HG03108 (cell line): ENCODE data around the gene KAZN.
"Not testable (repeated sequence)": the region's sequence is repeated elsewhere in the genome, so short reads cannot be mapped to it uniquely, and the experiment has no call there.

Experiments used
- ATAC-seq: cut with Tn5 transposase; IDR thresholded peaks from one replicate; pipeline ENCODE4 v1.9.1; 2021; ENCODE audit warnings: moderate library complexity; ENCODE audit not compliant: unreplicated experiment

The KAZN gene

DNA sequence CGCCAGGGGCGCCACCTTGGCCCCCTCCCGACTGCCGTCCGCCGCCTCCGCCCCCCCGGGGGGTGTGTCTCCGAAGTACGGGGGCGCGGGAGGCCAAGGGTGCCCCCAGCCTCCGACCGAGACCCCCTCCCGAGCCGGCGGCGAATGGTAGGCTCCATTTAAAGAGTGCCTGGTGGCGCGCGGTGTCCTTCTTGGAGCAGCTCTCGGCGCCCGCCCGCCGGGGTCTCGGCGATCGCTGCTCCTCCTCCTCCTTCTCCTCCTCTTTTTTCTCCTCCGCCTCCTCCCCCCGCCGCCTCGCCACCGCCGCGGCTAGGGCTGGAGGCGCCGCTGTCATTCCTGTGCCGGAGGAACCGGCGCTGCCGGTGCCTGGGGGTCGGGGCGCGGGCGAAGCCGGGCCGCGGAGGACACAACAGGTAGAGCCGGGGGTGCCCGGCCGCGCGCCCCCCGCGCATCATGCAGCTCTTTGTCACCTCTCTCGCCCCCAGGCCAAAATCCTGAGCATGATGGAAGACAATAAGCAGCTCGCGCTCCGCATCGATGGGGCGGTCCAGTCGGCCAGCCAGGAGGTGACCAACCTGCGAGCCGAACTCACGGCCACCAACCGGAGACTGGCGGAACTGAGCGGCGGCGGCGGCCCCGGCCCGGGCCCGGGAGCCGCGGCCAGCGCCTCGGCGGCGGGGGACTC lies at the start of gene KAZN:
Gene KAZN, plus strand, starts transcription at position 188 of the 685 bp plus-strand sequence.
- ATAC-seq: no peak

DNA sequence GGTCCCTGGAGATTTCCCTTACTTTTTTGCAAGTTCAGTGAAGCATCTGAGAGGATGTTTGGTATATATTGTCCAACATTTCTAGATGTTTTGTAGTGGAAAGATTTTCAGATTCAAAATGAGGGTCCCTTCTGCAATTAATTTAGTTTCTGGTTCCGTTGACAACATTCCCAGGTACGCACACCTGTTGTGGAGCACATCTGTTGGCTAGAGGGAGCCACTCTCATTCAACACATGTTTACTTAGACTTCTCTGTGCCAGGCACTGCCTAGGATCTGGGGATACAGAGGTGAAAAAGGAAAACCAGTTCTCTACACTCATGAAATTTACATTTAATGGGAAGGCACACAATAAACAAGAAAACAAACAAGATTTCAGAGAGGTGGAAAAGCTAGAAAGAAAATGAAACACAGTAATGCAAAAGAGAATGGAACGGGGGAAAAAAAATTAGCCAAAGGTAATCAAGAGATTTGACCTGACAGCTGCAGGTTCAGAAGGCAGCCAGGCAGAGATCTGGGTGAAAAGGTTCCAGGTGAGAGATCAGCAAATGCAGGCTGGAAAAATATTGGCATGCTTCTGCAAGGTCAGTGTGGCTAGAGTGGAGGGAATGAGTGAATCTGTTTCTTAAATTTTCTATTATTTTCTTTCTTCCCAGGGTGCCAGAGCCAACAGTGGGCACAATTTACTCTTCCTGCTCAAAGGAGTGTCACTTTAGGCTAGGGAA lies 48.4 kb upstream of the KAZN start:
- ATAC-seq: no peak

DNA sequence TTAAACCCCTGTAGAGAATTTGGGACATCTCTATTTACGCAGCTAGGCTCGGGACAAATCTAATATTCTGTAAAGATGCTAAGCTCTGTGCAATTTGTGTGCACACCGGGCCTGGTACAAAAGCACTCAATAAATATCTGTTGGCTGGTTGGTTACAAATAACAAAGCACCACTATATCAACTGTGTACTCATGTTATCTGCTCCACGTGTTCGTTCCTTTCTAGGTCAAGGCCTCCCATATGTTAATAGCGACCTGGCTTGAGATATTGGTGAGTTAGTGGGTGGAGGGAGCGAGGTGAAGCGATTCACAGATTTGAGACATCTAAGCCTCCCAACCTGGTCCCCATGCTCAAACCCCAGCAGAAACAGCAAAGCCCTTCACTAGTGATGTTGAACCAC lies 47.1 kb upstream of the KAZN start:
- no peak for ATAC-seq

DNA sequence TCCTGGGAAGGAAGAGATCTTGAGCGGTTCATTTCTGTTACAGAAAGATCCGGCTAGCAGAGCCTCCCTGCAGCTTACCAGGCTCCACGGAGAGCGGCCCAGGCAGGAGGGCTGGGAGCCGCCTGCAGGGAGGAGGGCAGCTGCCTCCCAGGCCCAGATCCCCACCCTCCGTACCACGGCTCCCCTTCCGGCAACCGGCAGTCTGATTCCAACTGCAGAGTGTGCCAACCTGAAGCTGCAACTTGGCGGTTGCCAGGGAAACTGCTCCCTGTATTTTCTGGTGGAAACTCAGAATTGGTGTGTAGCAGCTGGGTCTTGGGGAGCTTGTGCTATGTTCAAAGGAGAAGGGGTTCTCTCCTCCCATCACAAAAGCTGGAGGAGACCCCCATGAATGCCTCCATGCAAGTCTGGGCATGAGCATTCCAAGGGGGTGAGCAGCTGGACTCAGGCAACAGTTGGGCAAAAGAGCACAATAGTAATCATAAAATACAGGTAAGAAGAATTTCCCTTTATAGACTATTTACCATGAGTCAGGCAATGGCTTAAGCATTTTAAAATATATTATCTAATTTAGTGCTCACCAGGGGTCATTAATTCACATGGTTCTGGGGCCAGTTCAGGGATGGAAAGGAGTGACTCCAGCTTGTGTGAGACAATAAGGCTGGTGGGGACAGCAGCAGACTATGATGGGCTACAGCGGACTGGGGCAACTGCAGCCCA lies 46.1 kb upstream of the KAZN start:
- ATAC-seq: no peak

DNA sequence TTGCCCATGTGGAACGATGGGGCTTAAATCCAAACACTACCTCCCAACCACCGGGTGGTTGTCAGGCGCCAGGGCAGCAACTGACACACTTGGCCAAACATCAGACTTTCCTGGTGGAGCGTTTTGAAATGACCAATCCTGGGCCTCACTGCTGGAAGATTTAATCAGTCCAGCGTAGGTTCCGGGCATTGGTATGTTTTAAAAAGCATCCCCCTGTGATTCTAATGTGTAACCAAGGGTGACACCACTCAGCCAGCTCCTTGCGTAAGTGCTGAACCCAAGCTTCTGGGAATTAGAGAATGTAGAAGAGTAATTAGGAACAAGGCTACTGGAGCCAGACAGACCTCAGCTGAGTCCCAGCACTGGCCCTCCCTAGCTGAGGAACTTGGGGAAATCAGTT lies 44.8 kb upstream of the KAZN start:
- no peak for ATAC-seq

DNA sequence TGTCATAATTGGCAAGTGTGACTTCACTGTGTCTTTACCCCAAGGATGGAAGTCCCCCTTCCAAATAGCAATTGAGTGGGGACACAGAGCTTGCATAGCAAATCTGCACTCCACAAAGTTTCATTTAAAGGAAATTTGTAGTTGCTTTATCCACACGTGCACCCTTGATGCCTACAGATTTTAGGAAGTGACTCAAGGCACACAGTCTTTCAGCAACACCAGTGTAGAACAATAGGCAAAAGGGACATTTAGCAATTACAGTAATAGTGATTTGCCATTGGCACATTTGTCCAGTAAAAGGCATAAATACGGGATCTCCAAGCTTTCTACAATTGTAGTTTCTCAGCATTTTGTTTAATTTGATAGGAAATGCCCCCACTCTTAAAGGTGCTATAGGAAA lies 43.4 kb upstream of the KAZN start:
- ATAC-seq: no peak

DNA sequence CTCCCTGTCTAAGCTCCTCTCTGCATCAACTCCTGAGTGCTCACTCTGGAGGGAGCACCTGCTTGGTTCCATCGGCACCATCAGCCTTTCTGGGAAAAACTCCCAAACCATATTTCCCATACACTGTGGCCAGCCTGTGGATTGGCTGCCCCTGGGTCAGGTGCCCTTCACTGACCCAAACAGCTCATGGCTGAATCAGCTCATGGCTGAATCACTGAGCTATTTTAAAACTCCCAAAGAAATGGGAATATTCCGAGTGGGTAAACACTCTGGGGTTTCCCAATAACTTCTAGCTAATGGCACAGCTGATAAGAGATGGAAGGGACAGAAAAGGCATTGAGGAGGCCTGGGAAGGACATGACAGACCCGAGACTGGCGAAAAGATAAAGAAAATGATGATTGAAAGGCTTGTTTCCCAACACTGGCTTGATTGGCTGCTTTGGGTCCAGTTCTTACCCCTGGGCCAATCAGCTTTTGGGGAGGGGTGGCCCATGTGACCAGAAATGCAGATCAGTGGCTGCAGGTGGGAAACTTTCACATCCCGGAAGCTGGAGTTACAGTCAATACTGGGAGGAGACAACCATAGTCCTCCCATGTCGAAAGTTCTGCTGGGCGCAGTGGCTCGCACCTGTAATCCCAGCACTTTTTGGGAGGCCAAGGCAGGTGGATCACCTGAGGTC lies 37.3 kb upstream of the KAZN start:
- ATAC-seq: no peak

DNA sequence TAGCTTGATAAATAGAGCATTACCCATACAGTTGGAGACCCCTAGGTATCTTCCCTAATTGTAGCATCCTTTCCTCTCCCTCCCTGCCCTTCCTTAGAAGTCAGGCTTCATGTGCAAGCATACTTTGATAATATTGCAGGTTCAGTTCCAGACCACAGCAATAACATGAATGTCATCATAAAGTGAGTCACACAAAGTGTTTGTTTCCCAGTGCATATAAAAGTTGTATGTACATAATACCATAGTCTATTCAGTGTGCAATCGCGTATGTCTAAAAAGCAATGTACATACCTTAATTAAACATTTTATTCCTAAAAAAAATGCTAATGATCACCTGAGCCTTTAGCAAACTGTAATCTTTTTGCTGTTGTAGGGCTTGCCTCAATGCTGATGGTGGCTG lies 33.4 kb upstream of the KAZN start:
- ATAC-seq: no peak

DNA sequence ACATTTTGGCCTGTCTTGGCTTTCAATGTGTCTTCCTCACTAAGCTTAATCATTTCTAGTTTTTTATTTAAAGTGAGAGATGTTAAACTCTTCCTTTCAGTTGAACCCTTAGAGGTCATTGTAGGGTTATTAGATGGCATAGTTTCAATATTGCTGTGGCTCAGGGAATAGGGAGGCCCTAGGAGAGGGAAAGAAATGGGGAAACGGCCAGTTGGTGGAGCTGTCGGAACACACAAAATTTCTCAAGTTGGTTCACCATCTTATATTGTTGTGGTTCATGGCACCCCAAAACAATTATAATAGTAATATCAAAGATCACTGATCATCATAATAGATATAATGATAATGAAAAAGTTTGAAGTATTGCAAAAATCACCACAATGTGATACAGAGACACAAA lies 31.4 kb upstream of the KAZN start:
- no peak for ATAC-seq

DNA sequence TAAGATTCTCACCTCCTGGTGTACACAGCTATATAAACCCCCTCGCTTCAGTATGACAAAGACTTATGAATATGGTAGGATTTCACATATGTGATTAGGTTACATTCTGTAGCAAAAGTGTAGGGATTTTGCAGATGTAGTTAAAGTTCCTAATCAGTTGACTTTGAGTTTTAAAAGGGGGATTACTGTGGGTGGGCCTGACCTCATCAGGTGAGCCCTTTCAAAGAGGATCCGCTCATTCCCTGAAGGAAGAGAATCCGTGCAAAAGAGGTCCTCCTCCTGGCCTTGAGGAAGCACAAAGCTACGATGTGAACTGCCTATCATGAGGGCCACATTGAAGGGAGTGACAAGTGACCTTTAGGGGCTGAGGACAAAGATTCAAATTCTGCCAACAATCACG lies 30.6 kb upstream of the KAZN start:
- ATAC-seq: no peak

DNA sequence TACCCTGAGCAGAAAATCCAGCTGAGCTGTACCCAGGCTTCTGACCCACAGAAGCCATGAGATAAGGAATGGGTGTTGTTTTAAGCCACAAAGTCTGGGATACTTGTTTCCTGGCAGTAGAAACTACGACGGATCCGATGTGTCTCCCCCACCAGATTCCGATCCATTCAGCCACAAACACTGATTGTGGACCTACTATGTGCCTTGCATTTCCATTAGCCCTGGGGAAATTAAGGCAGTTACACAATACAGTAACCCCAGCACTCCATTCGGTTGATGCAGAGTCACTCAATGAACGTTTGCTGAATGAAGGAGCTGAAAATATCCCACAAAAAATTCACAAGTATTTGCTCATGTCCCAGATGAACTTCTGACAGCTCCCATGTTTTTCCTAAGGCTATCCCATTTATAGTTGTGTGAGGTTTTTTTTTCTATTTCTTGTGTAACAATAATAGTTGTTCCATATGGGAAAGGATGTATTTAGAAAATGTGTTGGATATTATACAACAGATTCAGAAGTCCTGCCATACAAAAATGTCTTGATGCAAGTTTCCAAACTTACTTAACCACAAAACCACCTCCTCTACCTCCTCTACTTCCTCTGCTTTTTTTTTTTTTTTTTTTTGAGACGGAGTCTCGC lies 29.6 kb upstream of the KAZN start:
- no peak for ATAC-seq

DNA sequence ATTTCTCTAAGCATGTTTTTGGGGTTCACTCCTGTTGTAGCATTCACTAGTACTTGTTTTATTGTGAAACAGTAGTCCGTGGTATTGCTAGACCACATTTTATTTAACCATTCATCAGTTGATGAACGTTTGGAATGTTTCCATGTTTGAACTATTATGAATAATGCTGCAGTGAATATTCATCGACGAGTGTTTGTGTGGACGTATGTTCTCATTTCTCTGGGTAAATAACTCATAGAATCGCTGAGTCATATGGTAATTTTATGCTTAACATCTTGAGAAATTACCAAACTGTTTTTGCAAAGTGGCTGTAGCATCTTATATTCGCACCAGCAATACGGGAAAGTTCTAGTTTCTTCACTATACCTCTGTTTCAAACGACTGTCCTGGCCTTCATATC lies 28.0 kb upstream of the KAZN start:
- no peak for ATAC-seq

DNA sequence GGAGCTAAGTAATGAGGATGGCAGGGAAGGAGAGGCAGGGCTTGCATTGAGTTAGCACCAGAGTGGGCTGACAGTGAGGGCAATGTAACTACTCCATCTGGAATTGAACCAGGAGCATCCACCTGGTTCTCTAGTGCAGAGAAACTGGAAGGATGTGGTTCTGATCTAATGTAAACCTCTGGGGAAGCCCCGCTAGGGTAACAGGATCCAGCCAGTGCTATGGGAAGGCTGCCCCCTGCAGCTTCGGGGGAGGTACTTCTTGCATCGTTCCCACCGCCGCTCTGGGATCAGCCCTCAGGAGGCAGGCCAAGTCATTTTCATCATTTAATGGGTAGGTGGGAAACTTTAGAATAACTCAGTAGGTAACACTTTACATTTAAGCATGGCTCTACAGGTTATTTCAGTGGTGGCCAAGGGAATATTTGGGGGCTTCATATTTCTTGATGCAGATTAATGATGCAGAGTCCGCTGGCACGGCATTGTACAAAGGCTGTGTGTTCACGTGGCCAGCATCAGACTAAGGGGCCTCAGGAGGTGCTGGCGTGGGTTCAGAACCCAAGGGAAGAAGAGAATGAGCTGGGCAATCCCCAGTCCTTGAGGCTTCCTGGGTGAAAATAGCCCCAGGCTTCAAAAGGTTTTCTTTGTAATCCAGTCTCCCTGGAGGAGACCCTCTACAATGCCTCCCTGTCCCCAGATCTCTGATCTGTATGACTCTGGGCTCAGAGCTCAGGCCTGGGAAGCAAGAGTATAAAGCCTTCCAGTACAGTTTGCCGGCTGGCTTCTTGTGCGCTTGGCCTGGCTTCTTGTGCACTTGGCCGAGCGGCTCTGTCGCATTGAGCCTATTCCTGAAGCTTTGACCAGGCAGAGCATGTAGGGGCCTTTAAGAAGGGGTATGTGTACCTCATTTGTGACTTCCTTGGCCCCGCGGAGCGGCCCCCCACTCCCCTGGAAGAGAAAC lies 26.4 kb upstream of the KAZN start:
- no peak for ATAC-seq

DNA sequence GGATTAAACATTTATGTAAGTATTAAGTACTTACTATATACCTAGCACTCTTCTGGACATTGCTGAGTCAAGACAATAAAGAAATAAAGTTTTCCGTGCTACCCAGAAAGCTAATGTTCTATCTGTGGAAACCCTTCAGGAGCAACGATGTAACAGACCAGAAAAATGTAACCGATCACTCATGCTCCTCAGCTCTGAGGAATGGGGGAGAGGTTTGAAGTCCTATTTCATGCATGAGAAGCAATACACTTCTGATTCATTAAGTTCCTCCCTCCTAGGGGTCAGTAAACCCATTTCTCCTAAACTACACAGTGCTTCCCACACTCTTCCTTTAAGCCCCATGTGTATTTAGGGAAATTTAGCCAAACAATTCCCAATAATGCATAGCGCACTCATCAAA lies 25.6 kb upstream of the KAZN start:
- no peak for ATAC-seq

DNA sequence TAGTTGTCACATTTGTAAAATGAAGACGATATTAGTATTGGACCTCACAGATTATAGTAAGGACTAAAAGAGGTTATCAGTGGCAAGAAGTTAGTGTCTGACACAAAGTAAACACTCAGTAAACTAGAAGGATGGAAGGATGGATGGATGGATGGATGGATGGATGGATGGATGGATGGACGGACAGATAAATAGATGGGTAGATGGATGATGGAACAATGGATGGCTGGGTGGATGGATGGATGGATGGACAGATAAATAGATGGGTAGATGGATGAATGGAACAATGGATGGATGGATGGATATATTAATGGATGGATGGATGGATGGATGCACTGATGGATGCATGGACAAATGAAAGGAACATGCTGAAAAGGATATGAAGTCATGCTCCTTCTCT lies 22.3 kb upstream of the KAZN start:
- no peak for ATAC-seq

DNA sequence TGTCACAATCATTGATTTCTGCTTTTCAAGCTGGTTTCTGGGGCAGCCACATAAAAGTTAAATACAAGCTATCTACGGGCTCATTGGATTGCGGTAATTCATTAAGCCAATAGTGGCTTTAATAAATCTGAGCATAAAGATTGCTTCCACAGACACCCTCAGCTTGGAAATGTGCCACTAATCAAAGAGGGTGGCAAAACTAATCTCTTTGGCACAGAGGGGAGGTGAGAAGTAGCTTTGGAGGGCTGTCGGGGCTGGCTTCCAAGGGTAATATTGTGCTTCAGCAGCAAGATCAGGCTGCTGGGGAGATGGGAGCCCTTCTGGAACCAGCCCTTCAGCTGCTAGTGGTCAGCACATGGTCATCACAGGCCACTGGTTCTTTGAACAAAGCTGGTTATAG lies 21.2 kb upstream of the KAZN start:
- no peak for ATAC-seq

DNA sequence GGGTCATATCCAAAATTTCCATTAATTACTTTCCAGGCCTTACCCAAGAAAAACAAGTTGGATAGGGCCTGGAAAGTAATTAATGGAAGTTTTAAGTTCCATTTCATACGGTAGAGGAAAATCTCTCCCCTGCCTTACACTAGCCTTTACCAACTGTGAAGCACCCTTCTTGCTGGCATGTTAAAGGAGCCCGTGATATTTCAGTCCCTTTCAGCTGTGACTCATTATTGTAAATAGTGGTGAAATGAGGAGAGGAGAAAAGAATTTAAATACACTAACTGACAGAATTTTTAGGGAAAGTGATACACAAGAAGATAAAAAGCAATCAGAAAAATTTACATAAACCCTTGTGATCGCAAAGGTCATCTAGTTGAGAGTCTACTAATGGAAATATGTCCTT lies 20.3 kb upstream of the KAZN start:
- ATAC-seq: no peak

DNA sequence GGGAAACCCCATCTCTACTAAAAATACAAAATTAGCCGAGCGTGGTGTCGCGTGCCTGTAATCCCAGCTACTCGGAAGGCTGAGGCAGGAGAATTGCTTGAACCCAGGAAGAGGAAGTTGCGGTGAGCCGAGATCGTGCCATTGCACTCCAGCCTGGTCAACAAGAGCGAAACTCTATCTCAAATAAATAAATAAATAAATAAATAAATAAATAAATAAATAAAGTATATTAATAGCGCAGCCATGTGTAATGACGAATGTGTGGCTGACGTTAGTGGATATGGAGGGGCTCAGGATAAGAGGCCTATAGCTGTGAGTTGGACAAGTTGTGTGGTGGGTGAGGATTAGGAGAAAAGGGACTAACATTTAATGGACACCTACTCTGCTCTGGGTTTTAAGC lies 18.2 kb upstream of the KAZN start:
- not testable (repeated sequence) for ATAC-seq

DNA sequence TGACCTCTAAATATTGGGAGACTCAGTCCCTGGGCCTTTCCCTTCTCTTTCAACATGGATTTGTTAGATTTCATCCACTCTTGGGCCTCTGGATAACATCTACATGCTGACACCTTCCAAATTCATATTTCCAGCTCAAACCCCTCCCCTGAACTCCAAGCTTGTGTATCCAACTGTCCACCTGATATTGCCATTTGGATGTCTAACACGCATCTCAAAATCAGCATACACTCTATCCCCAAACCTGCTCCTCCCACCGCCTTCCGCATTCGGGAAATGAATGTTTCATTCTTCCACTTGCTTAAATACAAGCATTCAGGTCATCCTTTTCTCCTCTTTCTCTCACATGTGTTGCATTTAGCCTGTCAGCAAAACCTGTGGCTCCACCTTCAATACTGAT lies 17.5 kb upstream of the KAZN start:
- no peak for ATAC-seq

DNA sequence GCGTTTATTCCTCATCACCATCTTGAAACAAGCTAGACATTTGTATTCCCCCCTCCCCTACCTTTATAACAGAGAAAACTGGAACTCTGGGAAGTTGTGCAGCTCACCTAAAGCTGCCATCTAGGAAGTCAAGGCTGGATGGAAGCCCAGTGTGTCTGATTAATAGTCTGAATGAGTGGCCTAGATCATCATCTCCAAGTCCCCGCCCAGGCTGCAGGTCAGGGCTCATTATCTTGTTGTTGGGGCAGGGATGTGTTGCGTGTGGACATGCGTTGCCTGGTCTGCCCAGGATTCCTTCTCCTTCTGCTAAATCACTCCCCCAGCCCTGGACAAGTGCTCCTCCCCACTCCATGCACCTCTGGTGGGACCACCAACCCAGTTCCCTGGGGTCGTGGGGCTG lies 14.7 kb upstream of the KAZN start:
- no peak for ATAC-seq
